ENCODE measurements around the gene RAD52. TPM values are rescaled to one million over a fixed set of nuclear protein-coding genes. Genes with fewer than 3 reads are reported as not detected.
"Not testable (repeated sequence)": the region's sequence is repeated elsewhere in the genome, so short reads cannot be mapped to it uniquely, and the experiment has no call there.

The RAD52 gene
- total RNA-seq, 1 donor, result 3.3 TPM

GRCh38 chr12:944211-944610, 5.3 kb downstream of the RAD52 start:
- Histone ChIP-seq H3K27me3 (ENCODE audit: insufficient read depth, low read length) (no peaks in the 10 kb centered on the region), H3K9me3 (ENCODE audit: low read depth, low read length) (no peaks in the 10 kb centered on the region), H3K4me1 (ENCODE audit: insufficient read depth, low read length) (peaks cover 9% of the 10 kb centered on the region), H3K4me3 (ENCODE audit: low read length) (no peak overlapping the region)

- H3K4me1 ChIP-seq (ENCODE audit: insufficient read depth, low read length), result no peaks in the 10 kb centered on the region
- H3K27me3 ChIP-seq (ENCODE audit: insufficient read depth, low read length), result no peaks in the 10 kb centered on the region
Observed at GRCh38 chr12:943051-943450, 6.4 kb downstream of the RAD52 start.

DNA sequence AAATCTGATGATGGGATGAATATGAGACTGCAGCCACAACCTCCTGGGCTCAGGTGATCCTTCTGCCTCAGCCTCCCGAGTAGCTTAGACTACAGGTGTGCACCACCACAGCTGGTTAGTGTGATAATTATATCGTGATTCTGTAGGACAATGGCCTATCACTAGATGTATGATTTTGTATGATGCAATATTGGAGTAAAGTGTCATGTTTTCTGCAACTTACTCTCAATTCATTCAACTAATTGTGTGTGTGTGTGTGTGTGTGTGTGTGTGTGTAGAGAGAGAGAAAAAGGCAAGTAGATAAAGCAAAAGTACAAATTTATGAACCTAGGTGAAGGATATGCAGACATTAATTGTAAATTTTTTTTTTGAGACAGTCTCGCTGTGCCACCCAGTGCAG, 10.7 kb downstream of the RAD52 start:
- Histone ChIP-seq H3K9me3 (ENCODE audit: low read depth, low read length) (no peaks in the 10 kb centered on the region), H3K27me3 (ENCODE audit: insufficient read depth, low read length) (no peaks in the 10 kb centered on the region), H3K4me1 (ENCODE audit: insufficient read depth, low read length) (no peaks in the 10 kb centered on the region), H3K4me3 (ENCODE audit: low read length) (no peak overlapping the region)

More at GRCh38 chr12:943051-943450, 6.4 kb downstream of the RAD52 start:
- Histone ChIP-seq H3K9me3 (ENCODE audit: low read depth, low read length) (no peaks in the 10 kb centered on the region), H3K4me3 (ENCODE audit: low read length) (no peak overlapping the region)

GRCh38 chr12:936377-937345, 12.8 kb downstream of the RAD52 start:
- H3K4me1 ChIP-seq (ENCODE audit: insufficient read depth, low read length), result no peaks in the 10 kb centered on the region
- H3K4me3 ChIP-seq (ENCODE audit: low read length), result no peak overlapping the region
- no peaks in the 10 kb centered on the region for H3K9me3 ChIP-seq (ENCODE audit: low read depth, low read length)
- H3K27me3 ChIP-seq (ENCODE audit: insufficient read depth, low read length), result no peaks in the 10 kb centered on the region

DNA sequence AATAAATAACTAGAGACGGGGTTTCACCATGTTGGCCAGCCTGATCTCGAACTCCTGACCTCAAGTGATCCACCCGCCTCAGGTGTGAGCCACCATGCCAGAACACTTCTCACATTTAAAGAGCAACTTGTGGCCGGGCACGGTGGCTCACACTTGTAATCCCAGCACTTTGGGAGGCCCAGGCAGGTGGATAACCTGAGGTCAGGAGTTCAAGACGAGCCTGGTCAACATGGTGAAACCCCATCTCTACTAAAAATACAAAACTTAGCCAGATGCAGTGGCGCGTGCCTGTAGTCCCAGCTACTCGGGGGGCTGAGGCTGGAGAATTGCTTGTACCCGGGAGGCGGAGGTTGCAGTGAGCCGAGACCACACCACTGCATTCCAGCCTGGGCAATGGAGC, 13.6 kb downstream of the RAD52 start:
- H3K4me3 ChIP-seq (ENCODE audit: low read length); H3K9me3 ChIP-seq (ENCODE audit: low read depth, low read length); H3K4me1 ChIP-seq (ENCODE audit: insufficient read depth, low read length); H3K27me3 ChIP-seq (ENCODE audit: insufficient read depth, low read length): not testable (repeated sequence)

- Histone ChIP-seq H3K27me3 (ENCODE audit: insufficient read depth, low read length) (no peaks in the 10 kb centered on the region), H3K4me1 (ENCODE audit: insufficient read depth, low read length) (no peaks in the 10 kb centered on the region), H3K9me3 (ENCODE audit: low read depth, low read length) (no peaks in the 10 kb centered on the region), H3K4me3 (ENCODE audit: low read length) (no peak overlapping the region)
Observed at GRCh38 chr12:931591-931990, 17.9 kb downstream of the RAD52 start.

- H3K4me3 ChIP-seq (ENCODE audit: low read length), result no peak overlapping the region
- H3K9me3 ChIP-seq (ENCODE audit: low read depth, low read length), result no peaks in the 10 kb centered on the region
Observed at GRCh38 chr12:931060-931459, 18.4 kb downstream of the RAD52 start.

GRCh38 chr12:926641-927040, 22.9 kb downstream of the RAD52 start:
- Histone ChIP-seq H3K4me3 (ENCODE audit: low read length) (no peak overlapping the region), H3K9me3 (ENCODE audit: low read depth, low read length) (no peaks in the 10 kb centered on the region), H3K4me1 (ENCODE audit: insufficient read depth, low read length) (peaks cover 5% of the 10 kb centered on the region), H3K27me3 (ENCODE audit: insufficient read depth, low read length) (no peaks in the 10 kb centered on the region)

More at GRCh38 chr12:931060-931459, 18.4 kb downstream of the RAD52 start:
- no peaks in the 10 kb centered on the region for H3K4me1 ChIP-seq (ENCODE audit: insufficient read depth, low read length)
- no peaks in the 10 kb centered on the region for H3K27me3 ChIP-seq (ENCODE audit: insufficient read depth, low read length)

DNA sequence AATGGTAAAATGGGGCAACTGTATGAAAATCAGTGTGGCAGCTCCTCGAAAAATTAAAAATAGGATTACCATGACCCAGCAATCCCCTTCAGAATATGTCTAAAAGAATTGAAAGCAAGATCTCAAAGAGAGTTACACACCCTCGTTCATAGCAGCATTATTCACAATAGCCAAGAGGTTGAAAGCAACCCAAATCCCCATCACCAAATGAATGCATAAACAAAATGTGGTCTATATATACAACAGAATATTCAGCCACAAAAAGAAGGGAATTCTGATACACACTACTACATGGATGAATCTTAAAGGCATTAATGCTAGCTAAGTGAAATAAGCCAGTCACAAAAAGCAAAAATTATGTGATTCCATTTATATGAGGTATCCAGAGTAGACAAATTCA, 27.2 kb downstream of the RAD52 start:
- H3K9me3 ChIP-seq (ENCODE audit: low read depth, low read length), result no peaks in the 10 kb centered on the region
- peaks cover 5% of the 10 kb centered on the region for H3K4me1 ChIP-seq (ENCODE audit: insufficient read depth, low read length)
- no peak overlapping the region for H3K4me3 ChIP-seq (ENCODE audit: low read length)
- H3K27me3 ChIP-seq (ENCODE audit: insufficient read depth, low read length), result no peaks in the 10 kb centered on the region

DNA sequence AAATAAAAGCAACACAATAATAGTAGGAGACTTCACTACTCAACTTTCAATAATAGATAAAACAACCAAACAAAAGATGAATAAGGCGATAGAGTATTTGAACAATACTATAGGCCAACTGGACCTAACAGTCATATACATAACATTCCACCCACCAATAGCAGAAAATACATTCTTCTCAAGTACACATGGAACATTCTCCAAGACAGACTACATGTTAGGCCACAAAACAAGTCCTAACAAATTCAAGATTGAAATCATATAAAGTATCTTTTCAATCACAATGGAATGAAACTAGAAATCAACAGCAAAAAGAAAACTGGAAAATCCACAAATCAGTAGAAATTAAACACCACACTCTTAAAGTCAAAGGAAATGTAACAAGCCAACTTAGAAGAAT, 28.8 kb downstream of the RAD52 start:
- Histone ChIP-seq H3K4me1 (ENCODE audit: insufficient read depth, low read length) (peaks cover 10% of the 10 kb centered on the region), H3K9me3 (ENCODE audit: low read depth, low read length) (no peaks in the 10 kb centered on the region), H3K27me3 (ENCODE audit: insufficient read depth, low read length) (no peaks in the 10 kb centered on the region), H3K4me3 (ENCODE audit: low read length) (no peak overlapping the region)

- no peaks in the 10 kb centered on the region for H3K9me3 ChIP-seq (ENCODE audit: low read depth, low read length)
- peaks cover 25% of the 10 kb centered on the region for H3K4me1 ChIP-seq (ENCODE audit: insufficient read depth, low read length)
- no peak overlapping the region for H3K4me3 ChIP-seq (ENCODE audit: low read length)
- no peaks in the 10 kb centered on the region for H3K27me3 ChIP-seq (ENCODE audit: insufficient read depth, low read length)
Observed at GRCh38 chr12:916712-917445, 32.6 kb downstream of the RAD52 start.

- no peak overlapping the region for H3K4me3 ChIP-seq (ENCODE audit: low read length)
- H3K9me3 ChIP-seq (ENCODE audit: low read depth, low read length), result no peaks in the 10 kb centered on the region
- no peaks in the 10 kb centered on the region for H3K27me3 ChIP-seq (ENCODE audit: insufficient read depth, low read length)
- H3K4me1 ChIP-seq (ENCODE audit: insufficient read depth, low read length), result peaks cover 30% of the 10 kb centered on the region
Observed at GRCh38 chr12:916240-916639, 33.3 kb downstream of the RAD52 start.

GRCh38 chr12:915090-915489, 34.4 kb downstream of the RAD52 start:
- Histone ChIP-seq H3K9me3 (ENCODE audit: low read depth, low read length) (no peaks in the 10 kb centered on the region), H3K4me1 (ENCODE audit: insufficient read depth, low read length) (peaks cover 31% of the 10 kb centered on the region), H3K27me3 (ENCODE audit: insufficient read depth, low read length) (no peaks in the 10 kb centered on the region), H3K4me3 (ENCODE audit: low read length) (no peak overlapping the region)

DNA sequence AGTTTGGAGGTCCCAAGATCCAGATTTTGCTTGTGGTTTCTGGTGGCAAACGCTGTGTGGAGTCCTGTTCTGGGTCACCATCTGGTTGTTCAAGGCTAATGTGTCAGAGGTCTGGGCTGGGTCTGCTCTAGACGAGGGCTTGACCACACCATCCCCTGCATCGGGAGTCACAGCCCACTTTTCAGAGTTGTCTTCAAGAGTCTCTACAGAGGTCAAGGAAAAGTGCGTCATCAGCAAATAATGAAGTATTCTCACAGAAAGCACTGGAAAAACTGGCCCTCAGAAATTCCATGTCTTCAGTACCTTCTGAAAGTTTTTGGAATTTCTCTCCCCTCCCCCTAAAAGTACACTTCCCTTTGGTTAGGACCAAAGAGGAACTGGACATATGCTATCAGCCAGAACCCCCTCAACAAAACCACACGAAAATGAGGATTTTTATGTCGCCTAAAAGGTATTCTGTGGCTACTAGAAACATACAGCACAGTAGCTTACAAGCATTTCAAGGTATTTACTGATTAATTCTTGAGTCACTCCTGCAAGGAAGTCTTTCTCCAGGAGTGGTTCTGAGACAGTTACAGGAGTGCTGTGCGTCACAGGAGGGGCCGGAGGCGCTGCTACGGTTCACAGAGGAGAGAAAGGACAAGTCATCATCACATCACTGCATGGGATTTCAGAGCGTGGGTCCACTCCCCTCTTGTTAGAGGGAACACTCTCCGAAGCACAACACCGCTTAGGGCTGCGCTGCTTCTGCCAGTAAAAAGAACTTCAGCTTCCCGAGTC, 35.4 kb downstream of the RAD52 start:
- no peaks in the 10 kb centered on the region for H3K27me3 ChIP-seq (ENCODE audit: insufficient read depth, low read length)
- no peak overlapping the region for H3K4me3 ChIP-seq (ENCODE audit: low read length)
- peaks cover 31% of the 10 kb centered on the region for H3K4me1 ChIP-seq (ENCODE audit: insufficient read depth, low read length)
- H3K9me3 ChIP-seq (ENCODE audit: low read depth, low read length), result no peaks in the 10 kb centered on the region

All from mononuclear cell (primary cell).